ENCODE measurements around the gene RIPK4. TPM values are rescaled to one million over a fixed set of nuclear protein-coding genes. Genes with fewer than 3 reads are reported as not detected.

The RIPK4 gene
- total RNA-seq, 1 donor from 2014 or later, result 0.07 TPM

- Mint-ChIP-seq H3K36me3 (ENCODE audit: low read depth) (no peaks in the 10 kb centered on the region), H3K27me3 (peaks cover 52% of the 10 kb centered on the region), H3K9me3 (no peaks in the 10 kb centered on the region), H3K4me3 (no peak overlapping the region), H3K27ac (no peak overlapping the region), H3K4me1 (no peaks in the 10 kb centered on the region)
- CTCF ChIA-PET, result no interaction called here
- no peak for TF ChIP-seq CTCF (IDR thresholded peaks at IDR 0.05)
- no peak for ATAC-seq (ENCODE audit: low read depth)
- POLR2A ChIA-PET, result no interaction called here
- DNase-seq, result no peak
- intact Hi-C loops (cut with micrococcal nuclease), result no loop called here
These were observed 17.7 kb upstream of the RIPK4 start for GRCh38 chr21:41784456-41785102.

- Mint-ChIP-seq H3K27ac (no peak overlapping the region), H3K4me3 (no peak overlapping the region), H3K9me3 (no peaks in the 10 kb centered on the region), H3K27me3 (peaks cover 55% of the 10 kb centered on the region), H3K4me1 (peaks cover 2% of the 10 kb centered on the region), H3K36me3 (ENCODE audit: low read depth) (no peaks in the 10 kb centered on the region)
- ATAC-seq (ENCODE audit: low read depth) (no peak), DNase-seq (no peak)
- intact Hi-C loops (cut with micrococcal nuclease), result no loop called here
- ChIA-PET CTCF (no interaction called here), POLR2A (no interaction called here)
- TF ChIP-seq CTCF (IDR thresholded peaks at IDR 0.05), result no peak
These were observed 16.8 kb upstream of the RIPK4 start for GRCh38 chr21:41783476-41784180.

GRCh38 chr21:41781050-41781410 is 14.2 kb upstream of the RIPK4 start:
- Mint-ChIP-seq H3K9me3 (no peaks in the 10 kb centered on the region), H3K36me3 (ENCODE audit: low read depth) (no peaks in the 10 kb centered on the region), H3K4me3 (no peak overlapping the region), H3K4me1 (peaks cover 2% of the 10 kb centered on the region), H3K27ac (no peak overlapping the region), H3K27me3 (peaks cover 49% of the 10 kb centered on the region)
- DNase-seq, result no peak
- intact Hi-C loops (cut with micrococcal nuclease), result no loop called here
- no peak for TF ChIP-seq CTCF (IDR thresholded peaks at IDR 0.05)
- CTCF ChIA-PET, result no interaction called here
- POLR2A ChIA-PET, result no interaction called here
- ATAC-seq (ENCODE audit: low read depth), result no peak

- POLR2A ChIA-PET, result no interaction called here
- CTCF ChIA-PET, result interaction anchor here (0.7 kb wide), 1 partner anchor 15 kb away, joined by 4 read pairs; no protein-coding TSS in a partner anchor
- Mint-ChIP-seq H3K9me3 (no peaks in the 10 kb centered on the region), H3K27me3 (peaks cover 54% of the 10 kb centered on the region), H3K4me3 (no peak overlapping the region), H3K36me3 (ENCODE audit: low read depth) (no peaks in the 10 kb centered on the region), H3K27ac (no peak overlapping the region), H3K4me1 (peaks cover 2% of the 10 kb centered on the region)
- TF ChIP-seq CTCF (IDR thresholded peaks at IDR 0.05), result no peak
- no peak for DNase-seq
- ATAC-seq (ENCODE audit: low read depth), result no peak
- intact Hi-C loops (cut with micrococcal nuclease), result no loop called here
These were observed 13.6 kb upstream of the RIPK4 start for GRCh38 chr21:41780337-41781049.

GRCh38 chr21:41779659-41780058 is 12.8 kb upstream of the RIPK4 start:
- peaks cover 2% of the 10 kb centered on the region for H3K4me1 Mint-ChIP-seq
- no peak for ATAC-seq (ENCODE audit: low read depth)

More at GRCh38 chr21:41779659-41780058, 12.8 kb upstream of the RIPK4 start:
- CTCF ChIA-PET, result no interaction called here
- peaks cover 60% of the 10 kb centered on the region for H3K27me3 Mint-ChIP-seq
- H3K27ac Mint-ChIP-seq, result no peak overlapping the region
- no peak overlapping the region for H3K4me3 Mint-ChIP-seq
- POLR2A ChIA-PET, result interaction anchor here (0.6 kb wide), 1 partner anchor 10 kb away, joined by 7 read pairs; no protein-coding TSS in a partner anchor
- intact Hi-C loops (cut with micrococcal nuclease), result no loop called here
- TF ChIP-seq CTCF (IDR thresholded peaks at IDR 0.05), result no peak
- H3K36me3 Mint-ChIP-seq (ENCODE audit: low read depth), result no peaks in the 10 kb centered on the region
- H3K9me3 Mint-ChIP-seq, result no peaks in the 10 kb centered on the region
- DNase-seq, result no peak

Measured in activated B cell treated with CpG ODN at 0.5 μM for 24 hours (primary cell).